ENCODE data around the gene SPSB4. TPM values are rescaled to one million over a fixed set of nuclear protein-coding genes. Genes with fewer than 3 reads are reported as not detected.

SPSB4 gene
- total and polyA plus RNA-seq, 10 of the 15 experiments (the other 5 are each of a cell fraction or from before 2014, with no cell fraction given) = not detected

DNA sequence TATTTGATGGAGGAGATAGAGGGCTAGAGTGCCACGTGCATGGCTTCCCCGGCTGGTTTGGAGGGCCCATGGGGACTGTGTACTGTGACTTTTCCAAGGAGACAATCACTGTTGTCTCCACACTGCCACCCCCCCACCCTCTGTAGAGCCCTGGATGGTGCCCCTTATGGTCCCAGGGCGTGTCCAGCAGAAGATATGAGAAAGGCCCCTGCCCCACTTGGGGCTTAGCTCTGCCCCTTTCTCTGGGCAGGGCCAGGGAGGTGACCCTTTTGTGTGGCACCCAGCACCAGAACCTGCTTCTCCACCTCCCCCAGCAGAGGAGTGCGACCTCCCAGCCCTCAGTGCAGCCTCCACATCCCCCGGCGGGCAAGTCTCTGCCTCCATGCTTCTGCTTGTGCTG is 32.1 kb downstream of the SPSB4 start:
- Histone ChIP-seq H3K4me2 (ENCODE audit: control insufficient read depth, insufficient read depth) (no peak overlapping the region), H3K4me3 (no peak overlapping the region), H3K27ac (ENCODE audit: control insufficient read depth, insufficient read depth) (no peak overlapping the region), H2AFZ (ENCODE audit: control insufficient read depth, low read depth, low read length) (no peak overlapping the region), H3K9ac (ENCODE audit: control insufficient read depth, insufficient read depth, low read length) (no peak overlapping the region), H3K4me1 (ENCODE audit: control insufficient read depth, insufficient read depth, low read length) (no peaks in the 10 kb centered on the region), H3K9me3 (replicated peaks; ENCODE audit: control insufficient read depth, insufficient read depth, low read length) (no peaks in the 10 kb centered on the region), H3K79me2 (ENCODE audit: control insufficient read depth, insufficient read depth, low read length) (no peaks in the 10 kb centered on the region), H4K20me1 (ENCODE audit: control insufficient read depth, insufficient read depth) (no peaks in the 10 kb centered on the region), H3K36me3 (ENCODE audit: control insufficient read depth in 2 of 2, insufficient read depth in 2 of 2, low read length in 1 of 2) (no peaks in the 10 kb centered on the region), H3K27me3 (replicated peaks in 1 of 2; ENCODE audit: control insufficient read depth in 2 of 2, insufficient read depth in 2 of 2, low read length in 1 of 2) (no peaks in the 10 kb centered on the region; a peak in 2 of 4 replicates)
- POLR2A ChIA-PET = no interaction called here
- in situ Hi-C loops (cut with MboI) (no loop called here), intact Hi-C loops (cut with micrococcal nuclease; ENCODE audit: unreplicated experiment) (no loop called here)
- TF ChIP-seq MTA2 (IDR thresholded peaks at IDR 0.05; ENCODE audit: low read depth) = no peak
- no peak for TF ChIP-seq BRCA1 (IDR thresholded peaks at IDR 0.05; ENCODE audit: low read depth, low read length)
- TF ChIP-seq, protein P1, sequence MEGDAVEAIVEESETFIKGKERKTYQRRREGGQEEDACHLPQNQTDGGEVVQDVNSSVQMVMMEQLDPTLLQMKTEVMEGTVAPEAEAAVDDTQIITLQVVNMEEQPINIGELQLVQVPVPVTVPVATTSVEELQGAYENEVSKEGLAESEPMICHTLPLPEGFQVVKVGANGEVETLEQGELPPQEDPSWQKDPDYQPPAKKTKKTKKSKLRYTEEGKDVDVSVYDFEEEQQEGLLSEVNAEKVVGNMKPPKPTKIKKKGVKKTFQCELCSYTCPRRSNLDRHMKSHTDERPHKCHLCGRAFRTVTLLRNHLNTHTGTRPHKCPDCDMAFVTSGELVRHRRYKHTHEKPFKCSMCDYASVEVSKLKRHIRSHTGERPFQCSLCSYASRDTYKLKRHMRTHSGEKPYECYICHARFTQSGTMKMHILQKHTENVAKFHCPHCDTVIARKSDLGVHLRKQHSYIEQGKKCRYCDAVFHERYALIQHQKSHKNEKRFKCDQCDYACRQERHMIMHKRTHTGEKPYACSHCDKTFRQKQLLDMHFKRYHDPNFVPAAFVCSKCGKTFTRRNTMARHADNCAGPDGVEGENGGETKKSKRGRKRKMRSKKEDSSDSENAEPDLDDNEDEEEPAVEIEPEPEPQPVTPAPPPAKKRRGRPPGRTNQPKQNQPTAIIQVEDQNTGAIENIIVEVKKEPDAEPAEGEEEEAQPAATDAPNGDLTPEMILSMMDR (IDR thresholded peaks at IDR 0.05 in 2 of 3, conservative IDR thresholded peaks at IDR 0.05 in 1 of 3; ENCODE audit: control insufficient read depth in 2 of 3, extremely low read depth in 1 of 3, insufficient read depth in 1 of 3, low read depth in 3 of 3, low read length in 3 of 3) = no peak
- TF ChIP-seq, protein P2, sequence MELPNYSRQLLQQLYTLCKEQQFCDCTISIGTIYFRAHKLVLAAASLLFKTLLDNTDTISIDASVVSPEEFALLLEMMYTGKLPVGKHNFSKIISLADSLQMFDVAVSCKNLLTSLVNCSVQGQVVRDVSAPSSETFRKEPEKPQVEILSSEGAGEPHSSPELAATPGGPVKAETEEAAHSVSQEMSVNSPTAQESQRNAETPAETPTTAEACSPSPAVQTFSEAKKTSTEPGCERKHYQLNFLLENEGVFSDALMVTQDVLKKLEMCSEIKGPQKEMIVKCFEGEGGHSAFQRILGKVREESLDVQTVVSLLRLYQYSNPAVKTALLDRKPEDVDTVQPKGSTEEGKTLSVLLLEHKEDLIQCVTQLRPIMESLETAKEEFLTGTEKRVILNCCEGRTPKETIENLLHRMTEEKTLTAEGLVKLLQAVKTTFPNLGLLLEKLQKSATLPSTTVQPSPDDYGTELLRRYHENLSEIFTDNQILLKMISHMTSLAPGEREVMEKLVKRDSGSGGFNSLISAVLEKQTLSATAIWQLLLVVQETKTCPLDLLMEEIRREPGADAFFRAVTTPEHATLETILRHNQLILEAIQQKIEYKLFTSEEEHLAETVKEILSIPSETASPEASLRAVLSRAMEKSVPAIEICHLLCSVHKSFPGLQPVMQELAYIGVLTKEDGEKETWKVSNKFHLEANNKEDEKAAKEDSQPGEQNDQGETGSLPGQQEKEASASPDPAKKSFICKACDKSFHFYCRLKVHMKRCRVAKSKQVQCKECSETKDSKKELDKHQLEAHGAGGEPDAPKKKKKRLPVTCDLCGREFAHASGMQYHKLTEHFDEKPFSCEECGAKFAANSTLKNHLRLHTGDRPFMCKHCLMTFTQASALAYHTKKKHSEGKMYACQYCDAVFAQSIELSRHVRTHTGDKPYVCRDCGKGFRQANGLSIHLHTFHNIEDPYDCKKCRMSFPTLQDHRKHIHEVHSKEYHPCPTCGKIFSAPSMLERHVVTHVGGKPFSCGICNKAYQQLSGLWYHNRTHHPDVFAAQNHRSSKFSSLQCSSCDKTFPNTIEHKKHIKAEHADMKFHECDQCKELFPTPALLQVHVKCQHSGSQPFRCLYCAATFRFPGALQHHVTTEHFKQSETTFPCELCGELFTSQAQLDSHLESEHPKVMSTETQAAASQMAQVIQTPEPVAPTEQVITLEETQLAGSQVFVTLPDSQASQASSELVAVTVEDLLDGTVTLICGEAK (IDR thresholded peaks at IDR 0.05; ENCODE audit: borderline replicate concordance) = no peak
- no peak for TF ChIP-seq KAT2A (conservative IDR thresholded peaks at IDR 0.05; ENCODE audit: control insufficient read depth, low read depth, low read length)
- TF ChIP-seq MYC (IDR thresholded peaks at IDR 0.05; ENCODE audit: insufficient read depth, insufficient read length, insufficient replicate concordance, low read length, severe bottlenecking) = no peak
- FAIRE-seq (no peak), DNase-seq (ENCODE audit: low read depth, low spot score) (no peak), ATAC-seq (no peak)
- 18% methylated on average over 6 of the region's 6 CpGs for WGBS (ENCODE audit: insufficient coverage, insufficient replicate concordance, low lambda C conversion rate, missing lambda C conversion rate)
- no TSS peak for BruUV-seq (replicated peaks)
- CTCF ChIA-PET = no interaction called here
- SMC1A ChIA-PET (ENCODE audit: uncharacterized antibody, unreplicated experiment) = no interaction called here
- RAD21 ChIA-PET (ENCODE audit: unreplicated experiment) = no interaction called here

Data from GM12878 (cell line).